Fibroblast of the conjunctiva (primary cell): ENCODE results near the gene RAB9A.
"Not testable (repeated sequence)": the region's sequence is repeated elsewhere in the genome, so short reads cannot be mapped to it uniquely, and the experiment has no call there.

Experiments used
- DNase-seq: peaks from one replicate; pipeline ENCODE4 v3.0.0-alpha.2; 2010; ENCODE audit warnings: low read depth

RAB9A gene

GRCh38 chrX:13702111-13702789 is 13.3 kb downstream of the RAB9A start:
- no peak for DNase-seq

GRCh38 chrX:13703135-13703534 is 14.2 kb downstream of the RAB9A start:
- no peak for DNase-seq

DNA sequence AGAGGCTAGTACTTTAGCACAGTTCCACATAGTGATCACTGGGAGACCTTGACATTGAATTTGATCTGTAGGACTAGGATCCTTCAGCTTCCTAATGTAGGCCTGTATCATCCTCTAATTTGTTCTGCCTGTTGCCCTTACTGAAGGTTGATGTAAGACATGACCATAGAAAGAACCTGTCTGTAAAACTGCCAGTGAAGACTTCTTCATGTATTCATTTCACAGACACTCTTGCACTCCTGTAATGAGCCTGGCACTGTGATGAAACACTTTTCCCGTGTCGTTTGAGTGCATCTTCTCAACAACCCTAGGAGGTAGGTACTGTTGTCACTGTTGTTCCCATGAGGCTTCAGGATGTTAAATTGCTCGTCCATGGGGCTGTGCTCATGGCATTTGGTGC is 14.7 kb downstream of the RAB9A start:
- no peak for DNase-seq

- DNase-seq, result no peak
Measured at GRCh38 chrX:13711141-13711540, 22.2 kb downstream of the RAB9A start.

DNA sequence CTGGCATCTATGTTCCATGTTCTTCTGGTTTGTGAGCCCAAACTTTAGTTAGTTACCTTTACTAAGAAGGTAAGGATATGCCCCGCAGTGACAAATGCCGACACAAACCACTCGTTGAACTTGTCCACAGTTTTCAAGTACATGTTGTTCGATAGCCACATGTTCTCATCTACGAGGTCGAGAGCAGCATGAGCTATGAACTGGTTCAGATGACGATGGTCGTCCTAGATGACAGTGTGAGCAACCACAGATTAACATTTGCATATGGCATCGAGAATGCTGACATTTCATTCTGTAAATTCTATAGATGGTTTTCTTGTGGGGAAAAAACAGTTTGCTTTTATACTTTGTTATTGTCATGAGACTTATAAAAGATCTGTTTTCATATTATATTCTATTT is 27.5 kb downstream of the RAB9A start:
- DNase-seq, result no peak

DNA sequence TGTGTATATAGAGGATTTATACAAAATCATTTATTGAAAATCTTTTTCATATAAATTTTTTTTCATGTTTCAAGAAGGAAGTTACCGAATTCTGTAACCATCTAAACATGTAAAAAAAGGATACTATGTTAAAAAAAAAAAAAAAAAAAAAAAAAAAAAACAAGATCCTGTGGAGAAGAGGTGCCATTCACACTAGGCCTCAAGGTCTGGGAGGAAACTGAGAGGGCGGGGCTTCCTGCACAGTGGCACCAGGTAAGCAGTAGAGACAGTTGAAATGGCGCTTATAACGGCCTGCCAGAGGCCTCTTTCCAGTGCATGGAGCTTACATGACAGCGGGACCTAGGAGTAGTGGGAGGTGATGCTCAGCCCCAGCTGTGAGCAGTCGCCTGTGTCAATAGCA is 28.0 kb downstream of the RAB9A start:
- no peak for DNase-seq

GRCh38 chrX:13717700-13718472 is 29.0 kb downstream of the RAB9A start:
- no peak for DNase-seq

DNA sequence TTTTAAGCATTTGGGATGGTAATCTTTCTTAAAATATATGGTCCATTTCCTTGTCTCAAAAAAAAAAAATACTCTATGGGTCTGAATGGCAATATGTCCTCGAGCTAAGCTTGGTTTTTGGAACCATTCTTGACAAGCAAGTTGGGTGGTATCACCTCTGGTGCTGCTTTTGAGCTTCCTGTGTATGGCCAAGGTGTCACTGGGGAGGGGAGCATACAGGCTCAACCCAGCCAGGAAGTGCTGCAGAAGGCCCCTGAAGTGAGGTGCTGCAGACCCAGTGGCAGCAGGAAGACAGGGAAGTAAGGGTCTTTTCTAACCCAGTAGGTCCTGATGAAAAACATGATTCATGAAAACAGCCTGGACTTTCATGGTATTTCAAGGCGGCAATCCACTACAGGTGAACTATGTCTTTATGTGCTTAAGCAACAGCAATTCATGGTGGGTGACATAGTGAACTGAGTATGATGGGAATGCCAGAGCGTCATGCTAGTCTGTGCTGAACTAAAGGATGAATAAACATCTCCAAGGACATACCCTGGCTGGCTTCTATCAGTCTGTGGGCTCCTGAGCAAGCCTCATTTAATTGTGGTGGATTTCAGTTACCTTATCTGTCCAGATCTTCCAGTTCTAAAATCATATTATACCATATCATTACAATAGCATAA is 30.4 kb downstream of the RAB9A start:
- DNase-seq, result no peak

DNA sequence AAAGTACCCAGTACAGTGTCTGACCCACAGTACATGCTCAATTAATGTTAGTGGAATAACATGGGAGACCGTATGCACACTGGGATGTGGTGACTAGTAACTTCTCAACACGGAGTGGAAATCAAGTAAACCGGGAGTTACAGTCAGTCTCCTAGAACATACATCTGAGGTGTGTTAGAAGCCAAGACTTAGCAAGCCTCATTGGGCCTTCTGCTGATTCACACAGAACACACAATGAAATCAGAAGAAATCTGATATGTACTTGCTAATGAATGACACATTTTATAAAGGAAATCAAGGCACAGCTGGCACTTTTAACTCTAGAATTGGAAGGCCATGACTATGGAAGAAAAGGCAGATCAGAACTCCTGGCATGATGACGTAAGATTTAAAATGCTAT is 32.4 kb downstream of the RAB9A start:
- DNase-seq, result no peak

DNA sequence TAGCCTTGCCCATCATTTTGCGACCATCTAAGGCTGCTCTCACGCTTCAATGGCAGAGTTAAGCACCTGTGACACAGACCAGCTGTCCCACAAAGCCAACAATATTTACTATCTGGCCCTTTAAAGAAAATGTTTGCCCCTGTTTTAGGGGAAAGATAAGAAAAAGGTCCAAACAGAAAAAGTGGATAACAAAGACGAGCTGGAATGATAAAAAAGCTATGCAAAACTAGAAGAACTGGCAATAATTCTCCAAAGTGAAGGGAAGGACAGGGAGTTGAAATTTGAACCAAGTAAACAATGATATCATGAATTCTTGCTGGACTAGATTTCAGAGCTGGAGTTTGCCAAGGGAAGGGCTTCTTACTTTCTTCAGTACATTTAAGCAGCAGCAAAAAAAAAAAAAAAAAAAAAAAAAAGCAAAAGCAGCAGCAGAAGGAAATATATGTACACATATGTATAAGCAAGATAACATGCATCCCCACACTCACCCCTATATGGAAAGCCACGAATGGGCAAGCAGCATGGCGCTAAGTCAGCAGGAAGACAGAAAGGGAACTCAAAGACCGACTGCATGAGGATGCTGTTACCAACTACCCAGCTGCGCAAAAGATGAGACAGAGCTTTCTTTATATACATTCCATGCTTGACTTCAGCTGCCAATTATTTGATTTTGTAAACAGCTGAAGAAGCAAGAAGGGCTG is 33.0 kb downstream of the RAB9A start:
- no peak for DNase-seq

- DNase-seq, result not testable (repeated sequence)
Measured at GRCh38 chrX:13724878-13725277, 36.0 kb downstream of the RAB9A start.

GRCh38 chrX:13726583-13726982 is 37.7 kb downstream of the RAB9A start:
- not testable (repeated sequence) for DNase-seq

DNA sequence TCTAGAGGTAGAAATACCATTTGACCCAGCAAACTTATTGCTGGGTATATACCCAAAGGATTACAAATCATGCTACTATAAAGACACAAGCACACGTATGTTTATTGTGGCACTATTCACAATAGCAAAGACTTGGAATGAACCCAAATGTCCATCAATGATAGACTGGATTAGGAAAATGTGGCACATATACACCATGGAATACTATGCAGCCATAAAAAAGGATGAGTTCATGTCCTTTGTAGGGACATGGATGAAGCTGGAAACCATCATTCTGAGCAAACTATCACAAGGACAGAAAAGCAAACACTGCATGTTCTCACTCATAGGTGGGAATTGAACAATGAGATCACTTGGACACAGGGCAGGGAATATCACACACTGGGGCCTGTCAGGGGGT is 41.6 kb downstream of the RAB9A start:
- not testable (repeated sequence) for DNase-seq

DNA sequence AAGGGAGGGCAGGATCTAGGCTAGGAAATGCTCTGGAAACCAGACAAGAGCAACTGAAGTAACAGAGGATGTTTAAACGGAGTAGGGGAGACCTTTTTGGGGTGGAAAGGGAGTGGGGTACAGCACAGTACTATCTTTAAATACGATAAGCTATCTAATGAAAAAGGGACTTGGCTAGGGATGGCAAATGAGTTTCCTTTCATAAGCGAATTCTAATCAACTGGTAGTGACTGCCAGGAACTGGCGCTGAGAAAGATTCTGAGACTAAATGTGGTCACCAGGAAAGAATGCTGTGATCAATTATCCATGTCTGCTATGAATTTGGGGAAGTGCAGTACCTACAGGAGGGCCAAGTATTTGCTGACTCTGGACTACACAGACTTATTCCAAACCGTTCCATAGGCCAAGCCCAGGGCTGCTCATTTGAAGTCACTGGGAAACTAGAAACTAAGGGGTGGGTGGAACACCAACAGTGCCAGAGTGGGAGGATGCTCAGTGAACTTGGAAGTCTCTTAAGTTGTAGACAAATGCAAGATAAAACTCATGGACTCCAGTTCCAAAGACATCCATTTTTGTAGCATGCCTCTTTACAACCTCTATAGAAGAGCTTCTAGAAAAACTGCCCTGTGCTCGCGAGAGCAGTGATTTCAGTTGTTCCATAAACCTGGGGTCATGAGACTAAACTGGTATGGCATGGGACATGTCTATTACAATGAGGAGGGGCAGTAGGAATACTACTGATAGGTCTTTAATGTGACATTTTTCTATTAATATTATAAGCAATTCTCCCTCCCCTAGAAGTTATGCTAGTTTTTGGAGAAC is 43.5 kb downstream of the RAB9A start:
- no peak for DNase-seq

DNA sequence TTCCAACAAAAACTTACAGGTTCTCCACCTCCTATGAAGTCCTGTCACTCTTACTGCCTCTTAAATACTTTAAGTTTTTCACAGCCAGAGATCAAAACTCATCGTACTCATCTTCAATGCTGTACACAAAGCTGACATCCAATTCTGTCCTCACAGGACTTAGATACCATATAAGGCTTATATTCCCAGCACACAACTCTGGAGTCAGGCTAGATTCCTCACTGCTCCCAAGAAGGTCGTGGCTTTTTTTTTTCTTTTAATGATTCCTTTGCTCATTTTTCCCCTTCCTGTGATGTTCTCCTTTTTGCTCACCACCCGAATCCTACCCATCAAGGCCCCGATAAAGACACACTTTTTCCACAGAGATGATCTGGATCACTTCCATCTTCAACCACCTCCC is 44.6 kb downstream of the RAB9A start:
- DNase-seq, result no peak

DNA sequence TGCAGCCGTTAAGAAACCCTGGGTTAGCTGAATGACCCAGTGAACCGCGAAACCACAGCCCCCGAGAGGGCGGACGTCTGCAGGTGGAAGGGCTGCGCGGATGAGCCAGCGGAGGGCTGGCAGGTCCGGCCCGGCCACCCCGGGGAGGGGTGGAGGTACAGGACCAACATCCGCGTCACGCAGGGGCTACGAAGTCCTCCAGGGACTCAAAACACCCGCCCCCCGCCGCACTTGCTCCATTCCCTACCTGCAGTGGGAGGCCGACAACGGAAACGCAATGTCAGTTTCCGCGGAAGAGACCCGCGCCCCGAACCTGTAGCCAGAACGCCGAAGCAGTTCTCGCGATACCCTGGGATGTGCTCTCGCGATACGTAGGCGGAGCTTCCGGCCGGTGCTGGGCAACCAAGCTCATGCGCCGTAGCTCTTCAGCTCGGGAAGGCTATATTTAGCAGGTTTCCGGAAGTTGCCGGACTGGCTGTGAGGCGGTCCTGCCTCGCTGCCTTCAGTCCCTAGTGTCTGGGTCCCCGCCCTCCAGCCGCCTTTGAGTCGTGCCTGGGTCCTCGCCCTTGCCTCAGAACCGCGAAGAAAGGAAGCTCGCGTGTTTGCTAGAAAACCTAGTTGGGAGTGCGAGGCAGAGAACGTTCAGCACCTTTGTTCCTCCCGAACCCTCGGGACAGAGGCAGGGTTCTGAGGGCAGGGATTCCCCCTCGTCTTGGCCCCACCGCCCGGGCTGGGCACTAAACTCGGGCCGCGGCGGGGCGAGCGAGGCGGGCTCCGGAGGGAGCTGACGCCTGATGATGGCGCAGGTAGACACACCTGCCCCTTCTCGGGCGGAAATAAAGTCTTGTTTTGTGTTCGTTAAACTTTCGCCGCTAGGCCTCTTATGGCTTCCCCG is 45.6 kb downstream of the RAB9A start, which contains the start of the genes OFD1 and TRAPPC2:
Gene OFD1, plus strand, starts transcription at position 471 of the 895 bp plus-strand sequence. Its CDS starts 324 bp downstream, at position 795.
Gene TRAPPC2, minus strand, starts transcription at position 343 of the 895 bp plus-strand sequence. CDS start 14,657 bp downstream, outside the sequence.
- DNase-seq, result peak; percentile 95

DNA sequence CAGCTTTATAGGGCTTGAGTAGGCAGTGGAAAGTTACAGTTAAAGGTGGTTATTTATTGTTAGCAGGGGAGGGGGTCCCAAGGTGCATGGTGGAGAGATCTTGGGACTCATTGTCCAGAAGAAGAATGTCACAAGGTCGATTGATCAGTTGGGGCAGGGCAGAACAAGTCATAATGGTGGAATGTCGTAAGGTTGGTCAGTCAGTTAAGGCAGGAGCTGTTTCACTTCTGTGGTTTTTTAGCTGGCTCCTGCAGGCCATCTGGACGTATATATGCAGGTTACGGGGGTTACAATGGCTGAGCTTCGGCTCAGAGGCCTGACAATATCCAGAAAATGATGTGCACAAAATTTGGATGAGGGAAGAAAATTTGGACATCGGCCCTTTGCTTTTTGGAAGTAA is 52.8 kb downstream of the RAB9A start:
- no peak for DNase-seq

GRCh38 chrX:13742397-13743176 is 53.7 kb downstream of the RAB9A start:
- DNase-seq, result no peak

GRCh38 chrX:13747836-13748235 is 58.9 kb downstream of the RAB9A start:
- peak; percentile 68 for DNase-seq
